WTC11 (cell line): ENCODE data around the gene WASF3. TPM values are rescaled to one million over a fixed set of nuclear protein-coding genes. Genes with fewer than 3 reads are reported as not detected.

Experiments
- ATAC-seq: fragments of 200-7000 bp; cut with Tn5 transposase; 2 replicates; pipeline ENCODE4 v1.10.0; 2021; ENCODE audit warnings: mild to moderate bottlenecking, moderate library complexity
- CTCF ChIA-PET: fragments of 300-600 bp; sonication (Branson Sonifier 250); formaldehyde crosslinking; loops from one replicate; lab custom pipeline; 2021; ENCODE audit warnings: antibody characterized with exemption; lab: Charles Lee
- POLR2A ChIA-PET: fragments of 350-600 bp; sonication (Branson Sonifier 250); formaldehyde crosslinking; loops from one replicate; lab custom pipeline; 2021; ENCODE audit warnings: antibody characterized with exemption; lab: Charles Lee
- DNase-seq: peaks from one replicate; pipeline ENCODE4 v3.0.0; 2021; ENCODE audit warnings: low spot score
- H3K27ac Mint-ChIP-seq: 2 replicates; pipeline ENCODE4 v1.8.0; 2021; ENCODE audit warnings: mixed read lengths
- H3K27me3 Mint-ChIP-seq: 2 replicates; pipeline ENCODE4 v1.8.0; 2021; ENCODE audit warnings: low read depth, mild to moderate bottlenecking, moderate library complexity, mixed read lengths
- H3K36me3 Mint-ChIP-seq: 2 replicates; pipeline ENCODE4 v1.8.0; 2021; ENCODE audit warnings: mixed read lengths
- H3K4me1 Mint-ChIP-seq: 2 replicates; pipeline ENCODE4 v1.8.0; 2022; ENCODE audit warnings: mixed read lengths
- H3K4me3 Mint-ChIP-seq: 2 replicates; pipeline ENCODE4 v1.8.0; 2021; ENCODE audit warnings: mild to moderate bottlenecking, moderate library complexity, mixed read lengths
- H3K9me3 Mint-ChIP-seq: 2 replicates; pipeline ENCODE4 v1.8.0; 2021; ENCODE audit warnings: mixed read lengths
- ATF1 ChIP-seq: sonication (generic); formaldehyde crosslinking; IDR thresholded peaks from 2 replicates; pipeline ENCODE4 v1.8.1; 2023; ENCODE audit warnings: mild to moderate bottlenecking, moderate library complexity, missing genetic modification reagents
- CTCF ChIP-seq: fragments of 200-600 bp; IDR thresholded peaks from 2 replicates; pipeline ENCODE4 v1.8.0; 2022; ENCODE audit warnings: antibody characterized with exemption
- EMX1 ChIP-seq: fragments of 250-450 bp; sonication (Bioruptor Pico); IDR thresholded peaks from 2 replicates; pipeline ENCODE4 v1.8.0; 2021; ENCODE audit warnings: mild to moderate bottlenecking
- ETV6 ChIP-seq: sonication (generic); formaldehyde crosslinking; IDR thresholded peaks from 2 replicates; pipeline ENCODE4 v1.8.1; 2022; ENCODE audit warnings: mild to moderate bottlenecking, missing genetic modification reagents
- FOXP1 ChIP-seq: sonication (generic); formaldehyde crosslinking; IDR thresholded peaks from 2 replicates; pipeline ENCODE4 v1.8.0; 2022; ENCODE audit warnings: missing genetic modification reagents, mild to moderate bottlenecking, moderate library complexity, borderline replicate concordance
- FOXP4 ChIP-seq: sonication (generic); formaldehyde crosslinking; IDR thresholded peaks from 2 replicates; pipeline ENCODE4 v1.8.0; 2022; ENCODE audit warnings: mild to moderate bottlenecking, missing genetic modification reagents
- GABPB1 ChIP-seq: sonication (generic); formaldehyde crosslinking; IDR thresholded peaks from 2 replicates; pipeline ENCODE4 v1.8.1; 2023; ENCODE audit warnings: mild to moderate bottlenecking, missing genetic modification reagents
- HMGA2 ChIP-seq: fragments of 250-450 bp; sonication (Bioruptor Pico); IDR thresholded peaks from 2 replicates; pipeline ENCODE4 v1.4.0; 2021; ENCODE audit warnings: mild to moderate bottlenecking, moderate library complexity
- JAZF1 ChIP-seq: fragments of 250-450 bp; sonication (Bioruptor Pico); IDR thresholded peaks from 2 replicates; pipeline ENCODE4 v1.9.0; 2021; ENCODE audit warnings: moderate library complexity, mild to moderate bottlenecking, inconsistent platforms
- JUN ChIP-seq: sonication (generic); formaldehyde crosslinking; IDR thresholded peaks from 2 replicates; pipeline ENCODE4 v1.8.0; 2023; ENCODE audit warnings: mild to moderate bottlenecking, missing genetic modification reagents
- MXD4 ChIP-seq: fragments of 250-450 bp; sonication (Bioruptor Pico); IDR thresholded peaks from 2 replicates; pipeline ENCODE4 v1.8.0; 2021; ENCODE audit warnings: mild to moderate bottlenecking, moderate library complexity, borderline replicate concordance
- OVOL2 ChIP-seq: fragments of 250-450 bp; sonication (Bioruptor Pico); IDR thresholded peaks from 2 replicates; pipeline ENCODE4 v1.9.0; 2021; ENCODE audit warnings: mild to moderate bottlenecking, borderline replicate concordance
- SOX15 ChIP-seq: fragments of 250-450 bp; sonication (Bioruptor Pico); IDR thresholded peaks from 2 replicates; pipeline ENCODE4 v1.9.0; 2021; ENCODE audit warnings: mild to moderate bottlenecking
- TCF7 ChIP-seq: sonication (generic); formaldehyde crosslinking; IDR thresholded peaks from 2 replicates; pipeline ENCODE4 v1.8.0; 2022; ENCODE audit warnings: mild to moderate bottlenecking, low read depth, missing genetic modification reagents, moderate library complexity
- ZNF121 ChIP-seq: sonication (generic); formaldehyde crosslinking; IDR thresholded peaks from 2 replicates; pipeline ENCODE4 v1.8.0; 2023; ENCODE audit warnings: missing genetic modification reagents
- ZNF138 ChIP-seq: sonication (generic); formaldehyde crosslinking; conservative IDR thresholded peaks from 2 replicates; pipeline ENCODE4 v1.8.1; 2022; ENCODE audit warnings: mild to moderate bottlenecking, moderate library complexity, missing genetic modification reagents
- ZNF263 ChIP-seq: sonication (generic); formaldehyde crosslinking; IDR thresholded peaks from 2 replicates; pipeline ENCODE4 v1.8.1; 2022; ENCODE audit warnings: low read depth, mild to moderate bottlenecking, moderate library complexity, missing genetic modification reagents
- ZNF396 ChIP-seq: fragments of 250-450 bp; sonication (Bioruptor Pico); IDR thresholded peaks from 2 replicates; pipeline ENCODE4 v1.8.0; 2021; ENCODE audit warnings: mild to moderate bottlenecking, moderate library complexity, borderline replicate concordance
- ZNF532 ChIP-seq: fragments of 250-450 bp; sonication (Bioruptor Pico); IDR thresholded peaks from 2 replicates; pipeline ENCODE4 v1.9.0; 2021; ENCODE audit warnings: mild to moderate bottlenecking, borderline replicate concordance
- total RNA-seq: library from RNA; stranded (reverse); gene quantifications from 3 replicates; pipeline ENCODE4 v1.2.3, GENCODE V29; 2021
- TF ChIP-seq, protein P1 (sequence below): sonication (generic); formaldehyde crosslinking; IDR thresholded peaks from 2 replicates; pipeline ENCODE4 v1.8.0; 2023; ENCODE audit warnings: mild to moderate bottlenecking, missing genetic modification reagents

Gene WASF3
- total RNA-seq, 1 experiment from 2014 or later, result 26.8 TPM

DNA sequence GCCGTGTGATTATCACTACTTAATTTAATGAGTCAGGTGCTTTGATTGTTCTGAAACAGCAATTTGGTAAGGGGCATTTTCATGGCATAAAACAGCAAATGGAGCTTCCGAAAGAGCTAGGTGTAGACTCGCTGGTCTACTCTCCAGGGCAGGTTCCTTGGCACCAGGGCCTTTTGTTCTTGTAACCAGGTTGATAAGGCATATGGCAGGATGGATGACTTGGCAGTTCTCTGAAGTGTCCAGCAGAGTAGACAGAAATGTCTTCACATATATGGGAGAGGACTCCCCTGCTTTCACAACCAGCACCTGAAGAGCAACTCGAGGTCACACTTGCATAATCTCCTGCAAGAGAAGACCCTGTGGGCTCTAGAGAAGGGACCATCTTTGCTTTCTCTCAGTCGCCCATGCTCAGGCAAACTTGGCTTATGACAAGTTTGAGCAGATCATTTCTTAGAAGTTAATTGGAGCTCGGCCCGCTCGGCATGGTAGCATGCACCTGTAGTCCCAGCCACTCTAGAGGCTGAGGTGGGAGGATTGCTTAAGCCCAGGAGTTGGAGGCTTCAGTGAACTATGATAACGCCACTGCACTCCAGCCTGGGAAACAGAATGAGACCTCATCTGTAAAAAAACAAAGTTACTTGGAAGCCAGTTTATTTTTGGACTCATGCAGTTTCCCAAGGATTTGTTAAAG is 23.3 kb upstream of the WASF3 start:
- no peak for DNase-seq
- no peaks in the 10 kb centered on the region for H3K27me3 Mint-ChIP-seq
- no peaks in the 10 kb centered on the region for H3K36me3 Mint-ChIP-seq
- H3K4me3 Mint-ChIP-seq, result no peak overlapping the region
- no peak for TF ChIP-seq ZNF121
- no peak for TF ChIP-seq EMX1
- peaks cover 19% of the 10 kb centered on the region for H3K4me1 Mint-ChIP-seq
- ATAC-seq, result no peak
- H3K9me3 Mint-ChIP-seq, result peaks cover 6% of the 10 kb centered on the region
- POLR2A ChIA-PET, result interaction anchor here (0.6 kb wide), 1 partner anchor 14 kb away, joined by 4 read pairs; no protein-coding TSS in a partner anchor
- CTCF ChIA-PET, result no interaction called here
- H3K27ac Mint-ChIP-seq, result no peak overlapping the region

- ChIA-PET POLR2A (no interaction called here), CTCF (no interaction called here)
- Mint-ChIP-seq H3K4me3 (no peak overlapping the region), H3K9me3 (peaks cover 6% of the 10 kb centered on the region), H3K4me1 (0 out of 2 replicates have a peak, but pooled peaks cover under 1% of the 10 kb centered on the region), H3K27ac (no peak overlapping the region), H3K27me3 (no peaks in the 10 kb centered on the region; the same call in 1 of the 2 replicates), H3K36me3 (no peaks in the 10 kb centered on the region)
- TF ChIP-seq FOXP1, result no peak
- no peak for TF ChIP-seq ZNF138 (CRISPR knock-in tag)
- TF ChIP-seq JAZF1 (CRISPR knock-in tag), result no peak
- no peak for TF ChIP-seq ZNF396
- no peak for TF ChIP-seq TCF7
- ATAC-seq, result no peak
- DNase-seq, result no peak
These were observed 18.8 kb upstream of the WASF3 start for GRCh38 chr13:26538363-26539317.

DNA sequence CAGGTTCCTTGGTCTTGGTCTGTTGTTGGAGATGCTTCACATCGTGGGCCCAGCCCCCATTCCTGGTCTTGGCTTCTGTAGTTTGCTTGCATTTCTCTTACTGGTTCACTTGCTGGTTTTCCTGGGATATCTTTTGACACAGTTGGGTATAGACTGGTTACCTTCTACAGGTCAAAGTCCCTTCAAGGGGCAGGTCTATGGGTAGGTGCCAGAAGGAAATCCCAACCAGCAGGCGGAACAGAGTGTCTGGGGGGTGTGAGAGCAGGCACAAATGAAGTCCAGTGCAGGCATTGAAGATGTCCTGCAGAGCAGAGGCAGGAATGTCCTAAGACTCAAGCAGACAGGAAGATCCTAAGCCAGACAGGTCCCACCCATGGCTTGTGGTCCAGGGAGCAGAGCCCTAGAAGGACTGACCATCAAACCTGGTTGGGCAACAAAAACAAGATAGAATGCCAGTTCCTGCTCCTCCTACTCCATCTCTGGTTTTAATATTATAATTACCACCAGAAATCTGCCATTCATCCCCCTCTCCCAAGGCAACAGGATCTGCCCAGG is 17.7 kb upstream of the WASF3 start:
- Mint-ChIP-seq H3K9me3 (peaks cover 6% of the 10 kb centered on the region), H3K36me3 (no peaks in the 10 kb centered on the region), H3K4me1 (no peaks in the 10 kb centered on the region), H3K27me3 (no peaks in the 10 kb centered on the region; the same call in 1 of the 2 replicates), H3K27ac (no peak overlapping the region), H3K4me3 (no peak overlapping the region)
- CTCF ChIA-PET, result no interaction called here
- POLR2A ChIA-PET, result no interaction called here
- ATAC-seq (no peak), DNase-seq (no peak)
- TF ChIP-seq ATF1 (CRISPR knock-in tag) (no peak), ETV6 (CRISPR knock-in tag) (no peak), OVOL2 (CRISPR knock-in tag) (no peak), ZNF263 (CRISPR knock-in tag) (no peak), CTCF (no peak), FOXP4 (CRISPR knock-in tag) (no peak), ZNF532 (no peak), MXD4 (CRISPR knock-in tag) (no peak), SOX15 (CRISPR knock-in tag) (no peak), JUN (no peak), GABPB1 (CRISPR knock-in tag) (no peak), HMGA2 (CRISPR knock-in tag) (no peak), ZNF138 (CRISPR knock-in tag) (no peak)
- TF ChIP-seq, protein P1, sequence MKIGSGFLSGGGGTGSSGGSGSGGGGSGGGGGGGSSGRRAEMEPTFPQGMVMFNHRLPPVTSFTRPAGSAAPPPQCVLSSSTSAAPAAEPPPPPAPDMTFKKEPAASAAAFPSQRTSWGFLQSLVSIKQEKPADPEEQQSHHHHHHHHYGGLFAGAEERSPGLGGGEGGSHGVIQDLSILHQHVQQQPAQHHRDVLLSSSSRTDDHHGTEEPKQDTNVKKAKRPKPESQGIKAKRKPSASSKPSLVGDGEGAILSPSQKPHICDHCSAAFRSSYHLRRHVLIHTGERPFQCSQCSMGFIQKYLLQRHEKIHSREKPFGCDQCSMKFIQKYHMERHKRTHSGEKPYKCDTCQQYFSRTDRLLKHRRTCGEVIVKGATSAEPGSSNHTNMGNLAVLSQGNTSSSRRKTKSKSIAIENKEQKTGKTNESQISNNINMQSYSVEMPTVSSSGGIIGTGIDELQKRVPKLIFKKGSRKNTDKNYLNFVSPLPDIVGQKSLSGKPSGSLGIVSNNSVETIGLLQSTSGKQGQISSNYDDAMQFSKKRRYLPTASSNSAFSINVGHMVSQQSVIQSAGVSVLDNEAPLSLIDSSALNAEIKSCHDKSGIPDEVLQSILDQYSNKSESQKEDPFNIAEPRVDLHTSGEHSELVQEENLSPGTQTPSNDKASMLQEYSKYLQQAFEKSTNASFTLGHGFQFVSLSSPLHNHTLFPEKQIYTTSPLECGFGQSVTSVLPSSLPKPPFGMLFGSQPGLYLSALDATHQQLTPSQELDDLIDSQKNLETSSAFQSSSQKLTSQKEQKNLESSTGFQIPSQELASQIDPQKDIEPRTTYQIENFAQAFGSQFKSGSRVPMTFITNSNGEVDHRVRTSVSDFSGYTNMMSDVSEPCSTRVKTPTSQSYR (CRISPR knock-in tag), result no peak
